HL-60 (cell line): Measurements from ENCODE around the gene OR7C1.
"Not testable (repeated sequence)": the region's sequence is repeated elsewhere in the genome, so short reads cannot be mapped to it uniquely, and the experiment has no call there.

Experiments used
- CTCF ChIP-seq: IDR thresholded peaks from one replicate; pipeline ENCODE4 v1.5.1; 2011; ENCODE audit warnings: low read length, control low read depth, inconsistent platforms; ENCODE audit not compliant: insufficient read depth
- GABPA ChIP-seq: IDR thresholded peaks from 2 replicates; pipeline ENCODE4 v1.6.1; 2012; ENCODE audit warnings: low read depth
- POLR2AphosphoS5 ChIP-seq: IDR thresholded peaks from 2 replicates; pipeline ENCODE4 v1.6.1; 2012; ENCODE audit warnings: low read depth
- REST ChIP-seq: IDR thresholded peaks from 2 replicates; pipeline ENCODE4 v1.6.1; 2012; ENCODE audit warnings: low read depth; ENCODE audit not compliant: insufficient replicate concordance
- SPI1 ChIP-seq: IDR thresholded peaks from 2 replicates; pipeline ENCODE4 v1.6.1; 2012; ENCODE audit warnings: low read depth, mild to moderate bottlenecking, borderline replicate concordance

GRCh38 chr19:14777645-14778044, 57.3 kb downstream of the OR7C1 start:
- not testable (repeated sequence) for TF ChIP-seq CTCF, REST, POLR2AphosphoS5, SPI1, GABPA
